ENCODE results near the gene ABLIM2. TPM values are rescaled to one million over a fixed set of nuclear protein-coding genes. Genes with fewer than 3 reads are reported as not detected.

ABLIM2 gene
- polyA plus RNA-seq, 2 of the 4 experiments (the other 2 are of a cell fraction): 0.21 to 0.40 TPM

- Histone ChIP-seq H3K4me1 (no peaks in the 10 kb centered on the region), H3K4me3 (no peak overlapping the region), H3K9me3 (no peaks in the 10 kb centered on the region), H3K4me2 (no peak overlapping the region), H3K27ac (no peak overlapping the region)
- ATAC-seq: no peak
- POLR2A ChIA-PET: interaction anchor here (0.6 kb wide), 1 partner anchor 9 kb away, joined by 3 read pairs; no protein-coding TSS in a partner anchor
- DNase-seq (ENCODE audit: low read depth in 1 of 2, low spot score in 1 of 2): no peak
- TF ChIP-seq NFE2L2 (conservative IDR thresholded peaks at IDR 0.05; ENCODE audit: low read length) (no peak), KDM1A (IDR thresholded peaks at IDR 0.05; ENCODE audit: low read depth) (no peak), ESRRA (IDR thresholded peaks at IDR 0.05; ENCODE audit: borderline replicate concordance, low read length) (no peak), CEBPB (IDR thresholded peaks at IDR 0.05) (no peak), RFX5 (IDR thresholded peaks at IDR 0.05) (no peak), RNF2 (IDR thresholded peaks at IDR 0.05; ENCODE audit: borderline replicate concordance, low read depth) (no peak), KDM5A (IDR thresholded peaks at IDR 0.05) (no peak)
- FAIRE-seq: no peak
- CTCF ChIA-PET: interaction anchor here (1.4 kb wide), 1 partner anchor 10 kb away, joined by 4 read pairs; no protein-coding TSS in a partner anchor
- WGBS (ENCODE audit: missing lambda C conversion rate): 66% methylated on average over 5 of the region's 7 CpGs
These were observed 117.4 kb downstream of the ABLIM2 start for GRCh38 chr4:8041172-8041571.

DNA sequence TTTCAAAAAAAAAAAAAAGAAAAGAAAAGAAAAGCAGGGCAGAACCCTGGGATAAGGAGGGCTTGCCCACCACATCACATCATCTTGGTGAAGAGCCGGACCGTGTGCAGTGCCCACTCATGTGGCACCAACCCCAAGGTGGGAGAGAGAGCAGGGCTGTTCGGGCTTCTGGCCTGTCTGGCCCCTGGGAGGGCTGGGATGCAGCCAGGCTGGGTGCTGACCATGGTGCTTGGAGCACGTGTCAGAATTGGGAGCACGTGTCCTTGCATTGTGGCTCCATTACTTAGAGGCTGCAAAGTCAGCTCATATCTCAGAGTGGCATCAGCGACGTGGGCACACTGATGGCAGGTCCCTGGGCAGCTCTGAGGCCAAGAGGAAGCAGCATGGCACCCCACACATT lies 118.0 kb downstream of the ABLIM2 start:
- CTCF ChIA-PET: interaction anchor here (1.4 kb wide), 1 partner anchor 10 kb away, joined by 4 read pairs; no protein-coding TSS in a partner anchor
- no peak for ATAC-seq
- POLR2A ChIA-PET: no interaction called here
- 55% methylated on average over 5 of the region's 7 CpGs for WGBS (ENCODE audit: missing lambda C conversion rate)
- Histone ChIP-seq H3K27ac (no peak overlapping the region), H3K4me2 (no peak overlapping the region), H3K9me3 (no peaks in the 10 kb centered on the region), H3K4me3 (no peak overlapping the region), H3K4me1 (no peaks in the 10 kb centered on the region)
- DNase-seq (ENCODE audit: low read depth in 1 of 2, low spot score in 1 of 2): no peak
- no peak for TF ChIP-seq CBX2 (IDR thresholded peaks at IDR 0.05; ENCODE audit: borderline replicate concordance, low read depth)
- no peak for TF ChIP-seq HOXA7 (CRISPR knock-in tag; IDR thresholded peaks at IDR 0.05)
- TF ChIP-seq MAX (IDR thresholded peaks at IDR 0.05): no peak
- no peak for TF ChIP-seq HMGXB4 (CRISPR knock-in tag; IDR thresholded peaks at IDR 0.05; ENCODE audit: borderline replicate concordance)
- no peak for TF ChIP-seq MAFK (IDR thresholded peaks at IDR 0.05; ENCODE audit: partially characterized antibody)
- no peak for TF ChIP-seq RCOR1 (IDR thresholded peaks at IDR 0.05; ENCODE audit: low read depth, low read length)
- TF ChIP-seq HOXB13 (CRISPR knock-in tag; IDR thresholded peaks at IDR 0.05; ENCODE audit: low read depth): no peak
- TF ChIP-seq, protein P1, sequence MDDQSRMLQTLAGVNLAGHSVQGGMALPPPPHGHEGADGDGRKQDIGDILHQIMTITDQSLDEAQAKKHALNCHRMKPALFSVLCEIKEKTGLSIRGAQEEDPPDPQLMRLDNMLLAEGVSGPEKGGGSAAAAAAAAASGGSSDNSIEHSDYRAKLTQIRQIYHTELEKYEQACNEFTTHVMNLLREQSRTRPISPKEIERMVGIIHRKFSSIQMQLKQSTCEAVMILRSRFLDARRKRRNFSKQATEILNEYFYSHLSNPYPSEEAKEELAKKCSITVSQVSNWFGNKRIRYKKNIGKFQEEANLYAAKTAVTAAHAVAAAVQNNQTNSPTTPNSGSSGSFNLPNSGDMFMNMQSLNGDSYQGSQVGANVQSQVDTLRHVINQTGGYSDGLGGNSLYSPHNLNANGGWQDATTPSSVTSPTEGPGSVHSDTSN (IDR thresholded peaks at IDR 0.05): no peak
- TF ChIP-seq, protein P2, sequence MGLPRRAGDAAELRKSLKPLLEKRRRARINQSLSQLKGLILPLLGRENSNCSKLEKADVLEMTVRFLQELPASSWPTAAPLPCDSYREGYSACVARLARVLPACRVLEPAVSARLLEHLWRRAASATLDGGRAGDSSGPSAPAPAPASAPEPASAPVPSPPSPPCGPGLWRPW (IDR thresholded peaks at IDR 0.05): no peak
- TF ChIP-seq ZNF302 (CRISPR knock-in tag; IDR thresholded peaks at IDR 0.05): no peak
- TF ChIP-seq KDM5A (IDR thresholded peaks at IDR 0.05): no peak
- TF ChIP-seq MYC (IDR thresholded peaks at IDR 0.05; ENCODE audit: borderline replicate concordance, low read length): no peak
- no peak for TF ChIP-seq ZC3H11A (IDR thresholded peaks at IDR 0.05)
- no peak for FAIRE-seq

- DNase-seq (ENCODE audit: low read depth in 1 of 2, low spot score in 1 of 2) (no peak), FAIRE-seq (no peak), ATAC-seq (no peak)
- 80% methylated on average over 1 of the region's 11 CpGs for WGBS (ENCODE audit: missing lambda C conversion rate)
- H3K27ac ChIP-seq: no peak overlapping the region
- H3K4me1 ChIP-seq: no peaks in the 10 kb centered on the region
- no peak overlapping the region for H3K4me2 ChIP-seq
- POLR2A ChIA-PET: no interaction called here
- H3K9me3 ChIP-seq: no peaks in the 10 kb centered on the region
- H3K4me3 ChIP-seq: no peak overlapping the region
- CTCF ChIA-PET: no interaction called here
- TF ChIP-seq RNF2 (IDR thresholded peaks at IDR 0.05; ENCODE audit: borderline replicate concordance, low read depth) (no peak), JUN (IDR thresholded peaks at IDR 0.05) (no peak), NPAS2 (CRISPR knock-in tag; IDR thresholded peaks at IDR 0.05; ENCODE audit: borderline replicate concordance) (no peak), ZFP36 (IDR thresholded peaks at IDR 0.05; ENCODE audit: borderline replicate concordance, partially characterized antibody) (no peak), CBX8 (IDR thresholded peaks at IDR 0.05) (no peak), ZNF302 (CRISPR knock-in tag; IDR thresholded peaks at IDR 0.05) (no peak), RAD21 (conservative IDR thresholded peaks at IDR 0.05 in 1 of 2, IDR thresholded peaks at IDR 0.05 in 1 of 2) (no peak), SMC3 (IDR thresholded peaks at IDR 0.05) (no peak), REST (IDR thresholded peaks at IDR 0.05) (no peak), CHD2 (IDR thresholded peaks at IDR 0.05; ENCODE audit: low read length, partially characterized antibody) (no peak)
These were observed 118.8 kb downstream of the ABLIM2 start for GRCh38 chr4:8039853-8040252.
